NK-92 (cell line): Measurements from ENCODE around the gene SLC22A1.

Experiments
- DNase-seq: peaks from one replicate; lab custom pipeline; 2025; ENCODE audit not compliant: unreplicated experiment; lab: John Stamatoyannopoulos, UW

SLC22A1 gene

GRCh38 chr6:160167604-160168399, 46.2 kb downstream of the SLC22A1 start:
- no peak for DNase-seq

- no peak for DNase-seq
Observed at GRCh38 chr6:160170018-160170680, 48.5 kb downstream of the SLC22A1 start.

DNA sequence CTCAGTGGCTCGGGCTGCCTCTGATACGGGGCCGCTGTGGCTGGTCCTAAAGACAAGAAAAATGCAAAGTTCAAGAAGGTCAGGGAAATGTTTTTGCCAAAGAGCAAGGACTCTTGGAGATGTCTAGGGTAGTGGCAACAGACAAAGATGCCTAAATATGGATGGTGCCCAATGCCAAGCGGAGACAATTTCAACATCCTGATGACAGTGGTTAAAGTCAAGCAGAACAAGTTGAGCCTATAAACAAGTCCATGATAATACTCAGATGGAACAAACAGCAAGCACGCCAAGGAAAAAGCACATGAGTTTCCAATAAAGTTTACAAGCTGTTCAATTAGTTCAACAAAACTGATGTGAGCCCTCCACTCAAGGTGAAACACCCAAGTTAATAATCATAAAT, 51.1 kb downstream of the SLC22A1 start:
- no peak for DNase-seq

DNA sequence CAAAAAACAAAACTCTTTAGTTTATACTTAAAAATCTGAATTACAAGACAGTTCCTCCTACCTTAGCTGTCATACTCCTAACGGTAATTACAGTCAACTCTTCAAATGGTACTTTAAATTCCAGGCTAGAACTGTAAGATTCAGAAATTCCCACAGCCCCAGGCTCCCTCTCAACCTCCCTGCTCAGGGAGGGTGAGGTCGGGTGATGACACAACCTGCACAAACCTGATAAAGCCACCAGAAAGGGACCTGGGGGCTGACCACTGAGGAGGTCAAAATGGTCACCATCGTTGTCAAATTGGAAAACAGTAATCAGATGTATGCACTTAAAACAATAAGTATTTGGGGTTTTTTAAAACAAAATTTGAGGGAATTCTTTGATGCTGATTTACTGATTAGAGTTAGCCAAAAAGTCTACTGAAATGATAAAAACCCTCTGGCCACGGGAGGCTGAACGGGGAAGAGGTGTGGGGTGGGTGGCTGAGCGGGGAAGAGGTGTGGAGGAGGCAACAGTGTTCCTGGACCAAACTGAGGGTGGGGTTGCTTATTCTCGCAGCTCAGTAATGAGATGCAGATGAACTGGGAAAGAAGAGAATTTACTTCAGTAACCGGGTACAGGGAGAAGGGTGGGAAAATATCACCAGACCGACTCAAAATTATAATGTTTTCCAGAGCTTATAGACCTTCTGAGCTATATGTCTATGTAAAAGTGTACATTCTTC, 52.4 kb downstream of the SLC22A1 start:
- no peak for DNase-seq

GRCh38 chr6:160174681-160175080, 53.1 kb downstream of the SLC22A1 start:
- no peak for DNase-seq

DNA sequence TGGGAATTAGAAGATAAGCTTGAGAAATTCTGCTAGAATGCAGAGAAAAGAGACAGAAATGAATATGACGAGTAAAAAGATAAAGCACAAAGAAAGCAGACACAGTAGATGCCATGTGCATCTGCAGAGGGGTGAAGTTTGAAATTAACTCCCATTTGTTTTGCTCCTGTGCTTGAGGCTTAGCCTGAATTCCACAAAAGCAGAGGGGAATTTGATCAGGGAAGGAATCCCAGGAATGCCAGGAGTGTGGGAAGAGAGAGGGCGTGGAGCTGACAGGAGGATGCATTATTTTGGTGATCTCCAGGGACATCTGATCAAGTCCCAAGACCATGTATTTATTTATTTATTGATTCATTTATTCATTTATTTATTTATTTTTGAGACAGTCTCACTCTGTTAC, 55.6 kb downstream of the SLC22A1 start:
- DNase-seq = no peak

DNA sequence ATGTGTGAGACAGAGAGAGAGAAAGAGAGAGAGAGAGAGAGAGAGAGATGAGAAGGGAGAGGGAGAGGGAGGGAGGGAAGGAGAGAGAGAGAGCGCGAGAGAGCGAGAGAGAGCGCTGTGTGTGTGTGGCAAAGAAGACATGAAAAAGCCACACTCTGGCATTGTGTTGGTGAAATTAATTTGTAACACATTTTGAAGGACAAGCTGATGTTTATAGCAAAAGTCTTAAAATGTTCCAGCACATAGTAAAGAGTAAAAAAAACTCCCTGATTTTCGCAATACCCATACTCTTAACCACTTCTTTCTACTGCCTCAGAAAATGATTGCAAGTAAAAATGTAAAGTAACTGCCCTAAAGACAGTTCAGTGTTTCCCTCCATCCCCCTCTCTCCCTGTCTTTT, 56.7 kb downstream of the SLC22A1 start:
- DNase-seq = no peak

GRCh38 chr6:160180706-160181105, 59.1 kb downstream of the SLC22A1 start:
- DNase-seq = no peak

DNA sequence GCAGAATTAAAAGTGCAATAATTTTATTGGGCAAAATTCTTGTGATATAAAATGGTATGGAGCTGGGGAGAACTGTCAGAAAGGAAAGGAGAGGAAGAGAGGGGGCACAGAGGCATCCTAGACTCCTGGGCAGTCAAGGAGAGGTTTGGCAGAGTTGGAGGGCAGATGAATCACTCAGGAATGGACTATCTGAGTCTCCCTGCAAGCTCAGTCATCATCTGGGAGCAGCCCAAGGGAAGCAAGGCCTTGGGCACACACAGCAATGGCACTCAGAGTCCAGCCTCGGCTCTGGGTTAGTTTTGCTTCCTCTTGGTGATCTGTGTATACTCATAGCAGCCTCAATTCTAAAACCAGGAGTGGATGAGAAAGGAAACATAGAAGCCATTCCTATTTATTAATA, 67.2 kb downstream of the SLC22A1 start:
- no peak for DNase-seq

DNA sequence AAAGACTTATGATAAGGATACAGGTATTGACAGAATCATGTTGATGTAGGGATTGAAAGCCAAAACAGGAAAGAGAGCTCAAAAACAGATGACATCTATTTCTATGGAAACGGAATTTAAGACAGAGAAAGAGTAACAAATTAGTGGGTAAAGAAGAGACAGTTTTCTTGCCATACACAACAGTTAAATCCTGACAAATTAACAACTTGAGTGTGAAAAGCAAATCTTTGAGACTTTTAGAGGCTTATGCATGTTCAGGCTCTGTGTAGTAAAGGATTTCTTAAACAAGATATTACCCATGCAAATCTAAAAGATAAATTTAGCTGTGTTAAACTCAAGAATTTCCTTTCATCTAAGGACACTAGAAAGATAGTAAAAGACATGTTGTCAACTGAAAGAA, 68.5 kb downstream of the SLC22A1 start:
- no peak for DNase-seq

- no peak for DNase-seq
Observed at GRCh38 chr6:160190973-160191372, 69.4 kb downstream of the SLC22A1 start.

GRCh38 chr6:160192840-160193239, 71.2 kb downstream of the SLC22A1 start:
- DNase-seq = no peak

DNA sequence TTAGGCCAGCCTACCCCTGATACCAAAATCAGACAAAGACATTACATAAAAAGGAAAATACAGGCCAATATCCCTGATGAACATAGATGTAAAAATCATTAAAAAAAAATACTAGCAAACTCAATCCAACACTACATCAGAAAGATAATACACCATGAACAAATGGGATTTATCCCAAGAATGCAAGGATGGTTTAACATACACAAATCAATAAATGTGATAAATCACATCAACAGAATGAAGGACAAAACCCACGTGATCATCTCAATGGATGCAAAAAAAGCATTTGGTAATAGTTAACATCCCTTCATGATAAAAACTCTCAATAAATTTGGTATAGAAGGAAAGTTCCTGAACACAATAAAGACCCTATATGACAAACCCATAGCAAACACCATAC, 73.2 kb downstream of the SLC22A1 start:
- no peak for DNase-seq

GRCh38 chr6:160197662-160198061, 76.0 kb downstream of the SLC22A1 start:
- no peak for DNase-seq

DNA sequence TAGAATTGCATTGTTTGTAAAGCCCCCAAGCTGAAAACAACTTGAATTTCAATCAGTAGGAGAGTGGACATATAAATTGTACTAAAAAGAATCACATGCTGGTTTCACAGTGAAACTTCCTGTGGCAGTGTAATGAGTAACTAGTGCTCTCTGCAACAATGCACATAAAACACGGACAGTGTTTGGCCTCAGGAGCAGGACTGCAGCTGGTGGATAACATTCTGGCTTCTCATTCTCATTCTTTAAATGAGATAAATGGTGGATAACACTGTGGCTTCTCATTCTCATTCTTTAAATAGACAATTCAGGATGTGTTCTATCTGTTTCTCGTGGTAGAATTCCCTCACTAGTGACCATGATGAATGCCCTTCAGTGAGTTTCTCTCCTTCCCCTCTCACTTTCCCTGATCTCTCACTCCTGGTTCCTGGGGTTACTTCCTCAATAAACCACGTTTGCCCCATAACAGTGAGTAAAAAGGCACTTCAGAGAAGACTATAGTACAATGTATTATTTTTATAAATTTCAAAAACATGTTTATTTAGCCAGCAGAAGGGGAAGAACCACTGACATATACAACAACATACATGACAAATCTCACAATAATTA, 77.1 kb downstream of the SLC22A1 start:
- no peak for DNase-seq

GRCh38 chr6:160201061-160201460, 79.4 kb downstream of the SLC22A1 start:
- no peak for DNase-seq

- DNase-seq = no peak
Observed at GRCh38 chr6:160202411-160202810, 80.8 kb downstream of the SLC22A1 start.

DNA sequence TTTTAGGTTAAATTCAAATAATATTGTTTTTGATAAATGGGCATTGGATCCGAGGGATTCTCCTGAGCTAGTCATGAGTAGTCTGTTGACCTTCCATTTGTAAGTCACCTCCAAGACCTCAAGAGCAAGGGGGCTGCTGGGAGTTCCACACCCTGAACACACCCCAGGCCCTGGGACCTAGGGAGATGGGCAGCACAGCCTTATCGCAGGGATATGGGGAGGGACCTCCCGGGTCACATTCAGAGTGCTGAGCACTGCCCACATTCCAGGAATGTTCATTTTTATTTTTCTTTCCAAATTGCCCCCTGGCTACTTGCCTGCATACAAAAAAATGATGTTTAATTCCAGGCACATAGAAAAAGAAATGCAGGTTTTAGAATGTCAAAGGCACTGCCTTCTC, 81.5 kb downstream of the SLC22A1 start:
- no peak for DNase-seq

DNA sequence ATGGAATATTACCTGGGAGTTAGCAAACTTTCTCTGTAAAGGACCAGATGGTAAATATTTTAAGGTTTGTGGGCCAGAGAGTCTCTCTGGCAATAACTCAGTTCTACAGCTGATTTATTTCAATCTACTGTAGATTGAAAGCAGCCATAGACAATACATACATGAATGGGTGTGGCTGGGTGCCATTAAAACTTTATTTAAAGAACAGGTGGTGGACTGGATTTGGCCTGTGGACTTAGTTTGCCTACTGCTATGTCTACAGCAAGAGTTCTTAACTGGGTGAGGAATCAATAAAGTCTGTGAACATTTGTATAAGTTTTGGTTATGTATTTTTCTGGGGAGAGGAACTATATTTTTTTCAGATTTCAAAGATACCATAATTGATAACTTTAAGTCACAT, 81.9 kb downstream of the SLC22A1 start:
- no peak for DNase-seq

- no peak for DNase-seq
Observed at GRCh38 chr6:160203953-160204352, 82.3 kb downstream of the SLC22A1 start.

DNA sequence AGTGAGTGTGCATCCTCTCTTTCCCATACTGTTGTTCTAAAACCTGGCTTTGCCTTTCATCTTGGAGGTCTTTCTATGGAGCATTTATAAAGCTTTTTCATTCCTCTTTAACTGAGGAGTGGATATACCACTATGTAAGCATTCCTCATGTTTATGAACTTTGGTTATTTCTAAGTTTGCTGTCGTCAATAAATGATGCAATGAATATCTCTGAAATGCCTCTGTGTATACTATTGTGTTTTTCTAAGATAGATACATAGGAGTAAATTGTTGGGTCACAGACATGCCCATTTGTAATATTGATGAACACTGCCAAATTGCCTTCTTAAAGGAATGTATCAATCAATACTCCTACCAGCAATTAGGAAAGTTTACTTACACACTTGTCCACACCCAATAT, 83.1 kb downstream of the SLC22A1 start:
- no peak for DNase-seq

GRCh38 chr6:160207618-160208017, 86.0 kb downstream of the SLC22A1 start:
- no peak for DNase-seq
